Stimulated activated naive CD4-positive, alpha-beta T cell treated with Interleukin-2 at 50 U/mL for 16 hours (primary cell): ENCODE measurements around the gene EGLN2.
"Not testable (repeated sequence)": the region's sequence is repeated elsewhere in the genome, so short reads cannot be mapped to it uniquely, and the experiment has no call there.

Experiments used
- DNase-seq: peaks from one replicate; lab custom pipeline; 2025; lab: John Stamatoyannopoulos, UW

The EGLN2 gene

GRCh38 chr19:40819479-40820234, 20.7 kb downstream of the EGLN2 start:
- peak; percentile 45 for DNase-seq

DNA sequence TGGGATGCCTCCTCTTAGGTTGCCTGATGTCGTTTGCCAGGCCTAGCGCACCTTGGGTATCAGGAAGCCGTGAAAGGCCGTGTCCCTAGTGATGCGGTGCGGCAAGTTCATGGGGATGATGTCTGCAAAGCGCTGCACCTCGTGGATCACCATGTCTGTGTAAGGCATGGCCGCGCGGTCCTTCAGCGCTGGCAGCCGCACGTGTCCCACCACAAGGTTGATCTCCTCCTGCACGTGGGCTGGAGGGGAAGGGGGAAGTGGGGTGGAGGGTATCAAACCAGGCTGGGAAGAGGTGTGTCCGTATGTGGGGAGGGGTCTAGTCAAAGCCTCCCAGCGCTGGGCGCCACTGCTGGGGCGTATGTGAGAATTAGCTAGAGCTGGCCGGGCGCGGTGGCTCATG, 23.2 kb downstream of the EGLN2 start:
- no peak for DNase-seq

GRCh38 chr19:40822704-40823553, 23.9 kb downstream of the EGLN2 start:
- DNase-seq: not testable (repeated sequence)

DNA sequence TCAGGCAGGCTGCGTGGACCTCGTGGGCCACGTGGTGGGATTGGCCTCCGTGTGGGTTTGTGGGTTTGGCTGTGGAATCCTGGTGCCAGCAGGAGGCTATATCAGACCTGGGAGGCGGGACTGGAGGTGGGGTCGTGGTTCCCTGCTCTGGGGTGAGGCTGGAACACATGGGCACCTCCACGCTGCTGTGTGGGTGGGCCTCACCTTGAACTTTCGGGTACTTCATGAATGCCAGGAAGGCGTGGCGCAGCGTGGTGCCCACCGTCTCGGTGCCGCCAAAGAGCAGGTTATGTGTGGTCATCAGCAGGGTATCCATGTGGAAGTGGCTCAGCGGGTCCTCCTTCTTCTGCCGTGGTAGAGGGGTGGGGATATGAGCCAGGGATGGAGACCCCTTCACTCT, 25.9 kb downstream of the EGLN2 start:
- DNase-seq: not testable (repeated sequence)

DNA sequence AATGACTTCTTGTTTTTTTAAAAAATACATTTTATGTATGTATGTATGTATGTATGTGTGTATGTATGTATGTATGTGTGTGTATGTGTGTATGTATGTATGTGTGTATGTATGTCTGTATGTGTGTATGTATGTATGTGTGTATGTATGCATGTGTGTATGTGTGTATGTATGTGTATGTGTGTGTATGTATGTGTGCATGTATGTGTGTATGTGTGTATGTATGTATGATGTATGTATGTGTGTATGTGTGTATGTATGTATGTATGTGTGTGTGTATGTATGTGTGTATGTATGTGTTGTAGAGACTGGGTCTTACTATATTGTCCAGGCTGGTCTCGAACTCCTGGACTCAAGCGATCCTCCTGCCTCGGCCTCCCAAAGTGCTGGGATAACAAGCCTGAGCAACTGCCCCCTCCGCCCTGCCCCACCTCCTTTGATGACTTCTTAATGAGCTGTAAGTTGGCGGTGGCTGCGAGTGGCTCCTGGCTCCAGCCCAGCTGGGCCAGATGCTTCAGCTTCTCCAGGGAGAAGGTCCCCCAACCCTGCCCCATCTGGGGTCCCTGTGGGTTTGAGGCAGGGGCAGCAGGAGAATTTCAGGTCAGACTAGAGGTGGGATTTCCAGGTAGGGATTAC, 26.6 kb downstream of the EGLN2 start:
- DNase-seq: not testable (repeated sequence)

DNA sequence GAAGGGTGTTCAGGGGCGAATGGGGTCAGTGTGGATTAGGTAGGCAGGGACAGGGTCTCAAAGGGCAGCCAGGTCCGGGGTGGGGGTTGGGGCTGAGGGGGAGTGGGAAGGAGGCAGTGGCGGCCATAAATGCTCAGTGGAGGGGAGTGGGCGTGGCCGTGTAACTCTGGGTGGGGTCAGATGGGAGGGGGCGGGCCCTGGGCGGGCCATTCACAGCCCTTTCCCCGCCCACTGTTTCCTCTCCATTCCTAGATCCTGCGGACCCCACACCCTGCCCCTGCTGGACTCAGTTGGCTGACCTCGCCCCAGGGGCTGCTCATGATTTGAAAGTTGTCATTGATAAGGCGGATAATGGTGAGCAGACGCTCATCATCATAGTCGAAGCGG, 27.3 kb downstream of the EGLN2 start:
- not testable (repeated sequence) for DNase-seq

DNA sequence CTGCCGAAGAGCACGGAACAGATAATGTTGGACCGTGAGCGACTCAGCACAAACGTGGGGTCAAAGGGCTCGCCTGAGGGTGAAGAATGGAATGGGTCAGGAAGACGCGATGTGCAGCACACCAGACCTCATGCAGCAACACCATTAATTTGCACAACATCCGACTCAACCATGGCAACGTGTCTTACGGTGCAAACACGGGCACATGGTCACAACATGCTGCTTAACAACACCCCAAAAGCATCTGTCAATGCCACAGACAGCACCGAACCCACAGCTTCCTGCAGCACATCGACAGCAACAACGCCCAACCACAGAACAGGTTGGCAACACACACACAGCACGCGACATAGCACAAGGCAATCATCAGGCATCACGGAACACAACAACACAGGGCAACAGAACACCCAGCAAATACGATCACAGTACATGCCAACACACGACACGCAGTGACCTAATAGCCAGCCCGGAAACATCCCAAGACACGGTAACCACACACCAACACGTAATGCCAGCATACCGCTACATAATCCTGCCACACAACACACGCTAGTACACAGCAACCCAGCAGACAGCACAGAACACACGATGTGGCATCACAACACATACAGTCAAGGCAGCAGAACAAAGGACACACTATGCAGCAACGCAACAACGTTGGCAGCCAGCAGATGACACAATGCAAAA, 27.9 kb downstream of the EGLN2 start:
- DNase-seq: peak; percentile 36

- no peak for DNase-seq
Observed at GRCh38 chr19:40827386-40828247, 28.6 kb downstream of the EGLN2 start.

DNA sequence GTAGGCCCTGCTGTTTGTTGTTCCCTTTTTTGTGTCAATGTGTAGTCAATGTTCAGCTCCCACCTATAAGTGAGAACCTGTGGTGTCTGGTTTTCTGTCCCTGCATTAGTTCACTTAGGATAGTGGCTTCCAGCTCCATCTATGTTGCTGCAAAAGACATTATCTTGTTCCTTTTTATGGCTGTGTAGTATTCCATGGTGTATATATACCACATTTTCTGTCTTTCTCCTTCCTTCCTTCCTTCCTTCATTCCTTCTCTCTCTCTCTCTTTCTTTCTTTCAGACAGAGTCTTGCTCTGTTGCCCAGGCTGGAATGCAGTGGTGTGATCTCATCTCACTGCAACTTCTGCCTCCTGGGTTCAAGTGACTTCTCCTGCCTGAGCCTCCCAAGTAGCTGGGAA, 30.2 kb downstream of the EGLN2 start:
- no peak for DNase-seq

DNA sequence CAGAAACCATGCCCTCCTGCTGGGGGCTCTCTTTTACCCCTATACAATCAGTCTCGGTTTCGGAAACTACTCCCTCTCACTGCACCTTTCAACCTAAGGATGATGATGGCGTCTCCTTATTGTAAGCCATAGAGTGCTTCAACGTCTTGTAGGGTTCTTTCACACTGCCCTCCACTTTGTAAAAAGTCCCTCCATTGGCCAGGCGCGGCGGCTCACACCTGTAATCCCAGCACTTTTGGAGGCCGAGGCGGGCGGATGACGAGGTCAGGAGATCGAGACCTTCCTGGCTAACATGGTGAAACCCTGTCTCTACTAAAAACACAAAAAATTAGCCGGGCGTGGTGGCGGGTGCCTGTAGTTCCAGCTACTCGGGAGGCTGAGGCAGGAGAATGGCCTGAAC, 31.8 kb downstream of the EGLN2 start:
- not testable (repeated sequence) for DNase-seq

DNA sequence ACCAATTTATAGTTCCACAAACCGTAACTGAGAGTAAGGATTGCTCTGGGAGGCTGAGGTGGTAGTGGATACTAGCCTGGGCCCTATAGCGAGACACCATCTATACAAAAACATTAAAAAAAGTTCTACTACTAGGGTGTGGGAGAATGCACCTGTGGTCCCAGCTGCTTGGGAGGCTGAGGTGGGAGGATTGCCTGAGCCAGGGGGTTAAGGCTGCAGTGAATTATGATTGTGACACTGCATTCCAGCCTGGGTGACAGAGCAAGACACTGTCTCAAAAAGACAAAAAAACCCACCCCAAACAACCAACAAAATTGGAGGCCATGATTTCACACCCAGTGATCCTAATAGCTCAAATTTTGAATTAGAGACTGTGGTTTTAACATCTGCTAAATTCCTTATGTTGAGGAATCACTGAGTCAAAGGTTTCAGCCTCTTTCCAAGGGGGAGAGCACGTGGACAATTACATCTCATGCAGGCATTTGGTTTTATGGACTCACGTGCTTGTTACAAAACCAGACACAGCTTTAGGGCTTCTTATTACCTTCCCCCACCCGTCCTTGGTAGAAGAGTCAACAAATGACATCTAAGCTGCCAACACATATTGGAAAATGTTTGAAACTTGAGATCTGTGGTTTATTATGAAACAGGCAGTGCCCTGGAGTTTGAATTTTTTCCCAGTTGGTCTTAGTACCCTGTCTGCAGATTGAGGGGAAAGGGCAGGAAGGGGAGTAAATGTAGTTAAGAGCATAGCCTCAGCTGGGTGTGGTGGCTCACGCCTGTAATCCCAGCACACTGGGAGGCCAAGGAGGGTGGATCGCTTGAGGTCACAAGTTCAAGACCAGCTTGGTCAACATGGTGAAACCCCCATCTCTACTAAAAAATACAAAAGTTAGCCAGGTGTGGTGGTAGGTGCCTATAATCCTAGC, 32.8 kb downstream of the EGLN2 start:
- no peak for DNase-seq

DNA sequence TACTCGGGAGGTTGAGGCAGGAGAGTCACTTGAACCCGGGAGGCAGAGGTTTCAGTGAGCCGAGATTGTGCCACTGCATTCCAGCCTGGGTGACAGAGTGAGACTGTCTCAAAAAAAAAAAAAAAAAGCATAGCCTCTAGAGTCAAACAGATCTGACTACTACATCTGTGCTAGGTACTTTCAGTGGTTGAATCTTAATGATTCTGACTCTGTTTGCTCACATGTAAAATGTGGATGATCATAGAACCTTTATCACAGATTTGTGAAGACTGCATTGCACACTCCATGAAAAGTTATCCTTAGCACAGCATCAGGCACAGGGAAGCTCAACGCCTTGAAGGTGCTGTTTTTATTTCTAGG, 33.4 kb downstream of the EGLN2 start:
- not testable (repeated sequence) for DNase-seq

DNA sequence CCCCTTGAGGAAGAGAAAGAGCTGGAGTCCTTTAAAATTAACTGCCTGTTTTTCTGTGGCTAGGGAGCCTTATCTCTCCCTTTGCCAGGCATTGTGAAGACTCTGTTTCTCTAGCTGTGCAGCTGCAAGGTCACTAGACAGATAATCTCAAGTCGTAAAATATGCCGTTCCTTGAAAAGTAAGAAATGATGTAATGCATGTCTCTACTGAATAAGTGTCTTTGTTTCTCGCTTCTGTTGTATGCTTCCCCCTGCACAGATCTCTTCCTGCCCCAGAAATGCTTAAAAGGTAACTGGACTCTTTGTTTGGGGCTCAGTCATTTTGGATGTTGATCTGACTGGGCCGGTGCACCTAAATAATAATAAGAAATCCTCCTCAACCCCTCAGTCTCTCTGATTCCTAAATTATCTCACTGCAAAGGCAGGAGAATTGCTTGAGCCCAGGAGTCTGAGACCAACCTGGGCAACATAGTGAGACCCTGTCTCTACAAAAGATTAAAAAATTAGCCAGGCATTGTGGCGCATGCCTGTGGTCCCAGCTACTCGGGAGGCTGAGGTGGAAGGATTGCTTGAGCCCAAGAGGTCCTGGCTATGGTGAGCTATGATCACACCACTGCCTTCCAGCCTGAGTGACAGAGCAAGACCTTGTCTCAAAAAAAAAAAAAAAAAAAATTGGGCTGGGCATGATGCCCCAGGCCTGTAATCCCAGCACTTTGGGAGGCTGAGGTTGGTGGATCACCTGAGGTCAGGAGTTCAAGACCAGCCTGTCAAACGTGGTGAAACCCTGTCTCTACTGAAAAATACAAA, 34.9 kb downstream of the EGLN2 start:
- DNase-seq: not testable (repeated sequence)

GRCh38 chr19:40836754-40837429, 37.9 kb downstream of the EGLN2 start:
- no peak for DNase-seq

- not testable (repeated sequence) for DNase-seq
Observed at GRCh38 chr19:40838477-40838876, 39.5 kb downstream of the EGLN2 start.

DNA sequence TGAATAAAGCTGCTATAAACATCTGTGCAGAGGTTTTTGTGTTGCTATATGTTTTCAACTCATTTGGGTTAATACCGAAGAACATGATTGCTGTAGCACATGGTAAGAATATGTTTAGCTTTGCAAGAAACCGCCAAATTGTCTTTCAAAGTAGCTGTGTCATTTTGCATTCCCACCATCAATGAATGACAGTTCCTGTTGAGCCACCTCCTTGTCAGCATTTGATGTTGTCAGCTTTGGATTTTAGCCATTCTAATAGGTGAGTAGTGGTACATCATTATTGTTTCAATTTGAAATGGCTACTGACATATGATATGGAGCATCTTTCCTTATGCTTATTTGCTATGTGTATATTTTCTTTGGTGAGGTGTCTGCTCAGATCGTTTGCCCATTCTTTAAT, 43.0 kb downstream of the EGLN2 start:
- DNase-seq: not testable (repeated sequence)

DNA sequence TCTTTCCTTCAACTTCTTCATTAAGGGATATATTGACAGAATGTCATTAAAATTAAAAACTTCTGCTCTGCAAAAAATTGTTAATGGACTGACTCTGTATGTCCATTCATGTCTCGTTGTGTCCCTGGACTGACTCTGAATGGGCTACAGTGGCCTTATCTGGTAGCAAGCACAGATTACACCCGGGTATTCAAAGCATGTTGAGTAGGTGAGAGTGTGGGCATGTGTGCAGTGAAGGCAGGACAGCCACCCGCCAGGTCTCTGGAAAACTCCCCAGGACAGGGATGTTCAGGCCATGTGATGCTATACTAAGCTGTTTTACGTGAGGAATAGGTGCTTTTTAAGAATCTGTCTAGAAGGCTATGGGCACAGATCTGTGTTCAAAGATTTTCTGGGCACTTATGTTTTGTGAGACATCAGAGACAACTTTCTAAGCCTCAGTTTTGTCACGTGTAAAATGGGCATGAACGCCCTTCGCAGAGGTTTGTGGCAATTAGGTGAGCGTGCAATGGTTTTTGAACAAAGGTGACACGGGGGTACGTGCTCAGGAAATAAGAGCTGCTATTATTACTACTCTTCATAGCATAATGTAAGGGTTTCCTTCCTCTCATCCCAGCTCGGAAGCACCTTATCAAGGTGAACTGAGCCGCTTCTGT, 44.1 kb downstream of the EGLN2 start:
- not testable (repeated sequence) for DNase-seq

- peak; percentile 59 for DNase-seq
Observed at GRCh38 chr19:40843653-40844052, 44.7 kb downstream of the EGLN2 start.
